Esophagus mucosa (tissue), 1 donor: ENCODE results near the gene RBM28. TPM values are rescaled to one million over a fixed set of nuclear protein-coding genes. Genes with fewer than 3 reads are reported as not detected.

Source experiments
- ATAC-seq: fragments of 200-7000 bp; cut with Tn5 transposase; one replicate; pipeline ENCODE4 v1.9.1; 2020
- total RNA-seq: library from RNA; stranded (reverse); gene quantifications from one replicate; pipeline ENCODE4 v1.2.4, GENCODE V29; 2023
- donor health status: DM: yes; HTN: yes; CAD: no.

RBM28 gene
- 23.3 TPM for total RNA-seq

GRCh38 chr7:128343554-128344430 is at the start of gene RBM28:
RBM28 (minus strand) TSS chr7:128343908; CDS start chr7:128343793, 115 bp downstream.
- peak; percentile 92 for ATAC-seq

GRCh38 chr7:128392446-128393327 is 49.0 kb upstream of the RBM28 start:
- no peak for ATAC-seq

GRCh38 chr7:128391805-128392204 is 48.1 kb upstream of the RBM28 start:
- ATAC-seq, result no peak

GRCh38 chr7:128390871-128391565 is 47.3 kb upstream of the RBM28 start:
- no peak for ATAC-seq

- ATAC-seq, result peak; percentile 17
These were observed 46.1 kb upstream of the RBM28 start for GRCh38 chr7:128389618-128390329.

GRCh38 chr7:128389085-128389617 is 45.4 kb upstream of the RBM28 start:
- no peak for ATAC-seq

- ATAC-seq, result no peak
These were observed 44.4 kb upstream of the RBM28 start for GRCh38 chr7:128388145-128388485.

- ATAC-seq, result peak; percentile 60
These were observed 43.8 kb upstream of the RBM28 start for GRCh38 chr7:128387216-128388144.

GRCh38 chr7:128385988-128386925 is 42.5 kb upstream of the RBM28 start:
- no peak for ATAC-seq

GRCh38 chr7:128384726-128385125 is 41.0 kb upstream of the RBM28 start:
- no peak for ATAC-seq

- ATAC-seq, result peak; percentile 79
These were observed 40.1 kb upstream of the RBM28 start for GRCh38 chr7:128383776-128384175.

GRCh38 chr7:128381161-128381821 is 37.6 kb upstream of the RBM28 start:
- ATAC-seq, result peak; percentile 84

GRCh38 chr7:128380483-128381106 is 36.9 kb upstream of the RBM28 start:
- ATAC-seq, result peak; percentile 26

- ATAC-seq, result no peak
These were observed 36.3 kb upstream of the RBM28 start for GRCh38 chr7:128379900-128380479.

- no peak for ATAC-seq
These were observed 34.9 kb upstream of the RBM28 start for GRCh38 chr7:128378637-128379036.

GRCh38 chr7:128376077-128376476 is 32.4 kb upstream of the RBM28 start:
- ATAC-seq, result no peak

GRCh38 chr7:128374041-128374440 is 30.3 kb upstream of the RBM28 start:
- ATAC-seq, result no peak

- no peak for ATAC-seq
These were observed 29.9 kb upstream of the RBM28 start for GRCh38 chr7:128373606-128374005.
